ENCODE data around the gene POLR2A. TPM values are rescaled to one million over a fixed set of nuclear protein-coding genes. Genes with fewer than 3 reads are reported as not detected.

Gene POLR2A
- total RNA-seq, 1 experiment from 2014 or later: 341 TPM

DNA sequence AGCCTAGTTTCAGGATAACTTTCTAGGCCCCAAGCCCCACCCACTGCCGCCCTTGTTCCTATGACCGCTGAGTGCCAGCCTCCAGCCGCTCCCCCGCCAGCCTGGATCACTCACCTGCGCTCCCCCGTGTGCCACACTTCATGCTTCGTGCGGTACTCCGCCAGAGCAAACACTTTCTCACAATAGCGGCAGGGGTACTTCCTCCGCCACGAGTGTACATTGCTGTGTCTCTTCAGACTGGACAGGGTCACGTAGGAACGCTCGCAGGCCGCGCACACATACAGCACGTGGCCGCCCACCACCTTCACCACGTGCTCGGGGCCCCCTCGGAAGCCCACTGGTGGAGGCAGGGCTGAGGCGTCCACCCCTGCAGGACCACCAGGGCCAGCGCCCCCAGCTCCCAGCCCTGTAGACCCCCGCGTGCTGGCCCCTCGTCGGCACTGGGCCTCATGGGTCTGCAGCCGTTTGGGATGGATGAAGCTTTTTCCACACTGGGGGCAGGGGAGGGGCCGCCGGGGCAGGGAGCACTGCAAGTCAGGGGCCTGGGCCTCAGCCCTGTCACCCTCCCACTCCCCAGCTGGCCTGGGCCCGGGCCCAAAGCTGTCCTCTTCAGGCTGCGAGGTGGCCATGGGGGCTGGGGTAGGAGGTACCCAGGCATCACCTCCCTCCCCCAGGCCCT lies 18.4 kb upstream of the POLR2A start:
- Histone ChIP-seq H3K27ac (ENCODE audit: low read depth, low read length, poor library complexity, severe bottlenecking) (no peak overlapping the region), H3K9me3 (ENCODE audit: low read depth, low read length, poor library complexity, severe bottlenecking) (no peaks in the 10 kb centered on the region), H3K4me1 (ENCODE audit: insufficient read depth, low read length, poor library complexity, severe bottlenecking) (no peaks in the 10 kb centered on the region), H3K27me3 (replicated peaks; ENCODE audit: insufficient read depth, low read depth, low read length, poor library complexity) (no peaks in the 10 kb centered on the region), H3K4me3 (ENCODE audit: low read depth, low read length, poor library complexity, severe bottlenecking) (no peak overlapping the region), H3K36me3 (ENCODE audit: insufficient read depth, low read length, poor library complexity, severe bottlenecking) (peaks cover 12% of the 10 kb centered on the region)
- no peak for DNase-seq (ENCODE audit: low spot score)
- TF ChIP-seq, protein P1, sequence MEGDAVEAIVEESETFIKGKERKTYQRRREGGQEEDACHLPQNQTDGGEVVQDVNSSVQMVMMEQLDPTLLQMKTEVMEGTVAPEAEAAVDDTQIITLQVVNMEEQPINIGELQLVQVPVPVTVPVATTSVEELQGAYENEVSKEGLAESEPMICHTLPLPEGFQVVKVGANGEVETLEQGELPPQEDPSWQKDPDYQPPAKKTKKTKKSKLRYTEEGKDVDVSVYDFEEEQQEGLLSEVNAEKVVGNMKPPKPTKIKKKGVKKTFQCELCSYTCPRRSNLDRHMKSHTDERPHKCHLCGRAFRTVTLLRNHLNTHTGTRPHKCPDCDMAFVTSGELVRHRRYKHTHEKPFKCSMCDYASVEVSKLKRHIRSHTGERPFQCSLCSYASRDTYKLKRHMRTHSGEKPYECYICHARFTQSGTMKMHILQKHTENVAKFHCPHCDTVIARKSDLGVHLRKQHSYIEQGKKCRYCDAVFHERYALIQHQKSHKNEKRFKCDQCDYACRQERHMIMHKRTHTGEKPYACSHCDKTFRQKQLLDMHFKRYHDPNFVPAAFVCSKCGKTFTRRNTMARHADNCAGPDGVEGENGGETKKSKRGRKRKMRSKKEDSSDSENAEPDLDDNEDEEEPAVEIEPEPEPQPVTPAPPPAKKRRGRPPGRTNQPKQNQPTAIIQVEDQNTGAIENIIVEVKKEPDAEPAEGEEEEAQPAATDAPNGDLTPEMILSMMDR (conservative IDR thresholded peaks at IDR 0.05; ENCODE audit: low read depth, low read length): no peak
- no peak for TF ChIP-seq EZH2 (IDR thresholded peaks at IDR 0.05; ENCODE audit: borderline replicate concordance, low read depth, low read length, poor library complexity, severe bottlenecking)
- ChIA-PET POLR2A (ENCODE audit: low non-redundant PET) (no interaction called here), CTCF (no interaction called here)
- no TSS peak for BruUV-seq (replicated peaks)
- intact Hi-C loops (cut with micrococcal nuclease; ENCODE audit: unreplicated experiment): no loop called here

DNA sequence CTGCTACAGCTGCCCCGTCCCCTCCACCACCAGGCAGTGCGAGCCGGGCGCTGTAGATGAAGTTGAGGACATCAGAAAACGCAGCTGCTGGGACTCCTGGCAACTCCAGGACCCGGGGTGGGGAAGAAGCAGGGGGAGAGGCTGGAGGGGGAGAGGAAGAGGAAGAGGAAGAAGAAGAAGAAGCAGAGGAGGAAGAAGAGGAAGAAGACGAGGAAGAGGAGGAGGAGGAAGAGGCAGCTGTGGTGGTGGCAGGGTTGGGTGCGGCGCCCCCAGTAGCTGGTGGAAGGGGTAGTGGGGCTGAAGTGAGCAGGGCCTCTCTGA lies 17.9 kb upstream of the POLR2A start:
- POLR2A ChIA-PET (ENCODE audit: low non-redundant PET): no interaction called here
- intact Hi-C loops (cut with micrococcal nuclease; ENCODE audit: unreplicated experiment): no loop called here
- TF ChIP-seq, protein P1 (conservative IDR thresholded peaks at IDR 0.05; ENCODE audit: low read depth, low read length): no peak
- TF ChIP-seq EZH2 (IDR thresholded peaks at IDR 0.05; ENCODE audit: borderline replicate concordance, low read depth, low read length, poor library complexity, severe bottlenecking): no peak
- Histone ChIP-seq H3K4me3 (ENCODE audit: low read depth, low read length, poor library complexity, severe bottlenecking) (no peak overlapping the region), H3K4me1 (ENCODE audit: insufficient read depth, low read length, poor library complexity, severe bottlenecking) (no peaks in the 10 kb centered on the region), H3K27me3 (replicated peaks; ENCODE audit: insufficient read depth, low read depth, low read length, poor library complexity) (no peaks in the 10 kb centered on the region), H3K36me3 (ENCODE audit: insufficient read depth, low read length, poor library complexity, severe bottlenecking) (peaks cover 12% of the 10 kb centered on the region), H3K9me3 (ENCODE audit: low read depth, low read length, poor library complexity, severe bottlenecking) (no peaks in the 10 kb centered on the region), H3K27ac (ENCODE audit: low read depth, low read length, poor library complexity, severe bottlenecking) (no peak overlapping the region)
- BruUV-seq (replicated peaks): no TSS peak
- no peak for DNase-seq (ENCODE audit: low spot score)
- CTCF ChIA-PET: no interaction called here

DNA sequence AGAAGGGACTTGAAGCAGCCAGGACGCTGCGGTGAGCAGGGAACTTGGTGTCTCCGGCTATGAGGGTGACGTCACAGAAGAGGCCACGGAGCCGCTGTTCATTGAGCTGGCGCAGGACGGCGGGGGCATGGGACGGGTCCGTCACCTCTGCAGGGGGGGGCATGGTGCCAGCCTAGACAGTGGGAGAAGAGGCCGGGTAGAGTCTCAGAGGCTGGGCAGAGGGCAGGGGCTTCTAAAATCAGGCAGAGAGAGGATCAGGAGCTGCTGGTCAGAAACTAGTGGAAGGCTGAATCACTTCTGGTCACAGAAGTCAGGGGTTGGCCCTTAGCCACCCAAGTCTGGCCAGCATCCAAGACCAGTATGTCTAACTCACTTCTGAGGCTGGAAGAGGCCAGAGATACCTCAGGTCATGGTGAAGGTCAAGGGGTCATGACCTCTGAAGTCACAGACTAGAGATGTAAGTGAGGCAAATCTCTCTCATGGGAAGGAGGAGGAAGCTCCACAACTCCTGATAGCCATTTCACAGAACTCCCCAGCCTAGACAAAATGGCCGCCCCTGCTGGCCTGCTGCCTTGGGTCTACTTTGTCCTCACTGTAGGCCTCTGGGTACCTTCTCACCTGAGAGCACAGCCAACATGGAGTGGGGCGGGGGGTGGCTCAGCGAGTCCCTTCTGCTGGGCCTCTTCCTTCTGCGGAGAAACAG lies 17.4 kb upstream of the POLR2A start:
- intact Hi-C loops (cut with micrococcal nuclease; ENCODE audit: unreplicated experiment): no loop called here
- Histone ChIP-seq H3K36me3 (ENCODE audit: insufficient read depth, low read length, poor library complexity, severe bottlenecking) (peaks cover 12% of the 10 kb centered on the region), H3K27me3 (replicated peaks; ENCODE audit: insufficient read depth, low read depth, low read length, poor library complexity) (no peaks in the 10 kb centered on the region), H3K4me1 (ENCODE audit: insufficient read depth, low read length, poor library complexity, severe bottlenecking) (no peaks in the 10 kb centered on the region), H3K9me3 (ENCODE audit: low read depth, low read length, poor library complexity, severe bottlenecking) (no peaks in the 10 kb centered on the region), H3K4me3 (ENCODE audit: low read depth, low read length, poor library complexity, severe bottlenecking) (no peak overlapping the region), H3K27ac (ENCODE audit: low read depth, low read length, poor library complexity, severe bottlenecking) (no peak overlapping the region)
- DNase-seq (ENCODE audit: low spot score): no peak
- BruUV-seq (replicated peaks): no TSS peak
- ChIA-PET CTCF (no interaction called here), POLR2A (ENCODE audit: low non-redundant PET) (no interaction called here)
- TF ChIP-seq, protein P1 (conservative IDR thresholded peaks at IDR 0.05; ENCODE audit: low read depth, low read length): no peak
- TF ChIP-seq EZH2 (IDR thresholded peaks at IDR 0.05; ENCODE audit: borderline replicate concordance, low read depth, low read length, poor library complexity, severe bottlenecking): no peak

All from A673 (cell line).